Measurements from ENCODE around the gene FOXJ3. TPM values are rescaled to one million over a fixed set of nuclear protein-coding genes. Genes with fewer than 3 reads are reported as not detected.

FOXJ3 gene
- total and polyA plus RNA-seq, 2 of the 8 experiments (the other 6 are each of a cell fraction or from before 2014, with no cell fraction given): 48.6 to 51.9 TPM

DNA sequence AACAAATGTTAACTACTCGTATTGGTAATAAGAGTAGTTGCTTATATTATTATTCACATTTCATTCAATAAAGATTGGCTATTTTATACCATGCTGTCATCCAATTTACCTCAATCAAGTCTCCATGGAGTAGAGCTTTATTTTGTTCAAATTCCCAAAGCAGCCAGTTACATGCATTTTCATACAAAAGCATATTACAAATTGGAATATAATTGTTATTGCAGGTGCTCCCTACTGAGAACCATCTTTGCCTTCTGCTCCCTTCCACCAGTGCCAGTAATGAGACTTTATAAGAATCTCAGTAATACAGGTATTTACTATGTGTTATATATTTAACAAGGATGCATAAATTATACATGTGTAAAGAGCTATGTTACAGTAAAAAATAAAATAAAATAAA, 54.2 kb downstream of the FOXJ3 start:
- H2BK12ac ChIP-seq (ENCODE audit: low read depth, low read length): no peak overlapping the region
- no peak overlapping the region for H3K27ac ChIP-seq (ENCODE audit: low read depth, low read length)
- TF ChIP-seq KDM4A (IDR thresholded peaks at IDR 0.05; ENCODE audit: low read depth, low read length, severe bottlenecking) (no peak), HDAC6 (IDR thresholded peaks at IDR 0.05; ENCODE audit: low read depth, low read length) (no peak)
- H2BK5ac ChIP-seq (ENCODE audit: low read depth, low read length): no peak overlapping the region
- DNase-seq (ENCODE audit: low read depth in 1 of 2, low spot score in 2 of 2) (no peak), FAIRE-seq (no peak)
- H3K4me1 ChIP-seq (replicated peaks in 1 of 4; ENCODE audit: control insufficient read depth in 3 of 4, insufficient read depth in 4 of 4, low read length in 3 of 4): peaks cover 0 to 4% (median under 1%) of the 10 kb centered on the region in 4 experiments; a peak in 4 of 7 replicates
- H3K27me3 ChIP-seq (replicated peaks in 1 of 4; ENCODE audit: control insufficient read depth in 3 of 4, extremely low read depth in 1 of 4, insufficient read depth in 3 of 4, low read length in 3 of 4): no peaks in the 10 kb centered on the region
- no peak overlapping the region for H2BK120ac ChIP-seq (replicated peaks; ENCODE audit: low read depth, low read length)
- no peak overlapping the region for H3K4me3 ChIP-seq (ENCODE audit: extremely low read depth in 1 of 4, insufficient read depth in 2 of 4, low read depth in 3 of 4, low read length in 4 of 4)
- H3K4me2 ChIP-seq (ENCODE audit: insufficient read depth in 1 of 2, low read depth in 2 of 2, low read length in 2 of 2): no peak overlapping the region
- no peak overlapping the region for H2BK15ac ChIP-seq (ENCODE audit: low read length)
- no peak overlapping the region for H4K8ac ChIP-seq (ENCODE audit: extremely low read depth, insufficient read depth, low read length)
- no peak overlapping the region for H3K18ac ChIP-seq (ENCODE audit: extremely low read depth, low read length)
- no peak overlapping the region for H3K23ac ChIP-seq (ENCODE audit: insufficient read length)
- no peak overlapping the region for H4K5ac ChIP-seq (ENCODE audit: insufficient read length, low read depth, low read length)
- H3K14ac ChIP-seq (ENCODE audit: insufficient read length): no peak overlapping the region
- no peaks in the 10 kb centered on the region; the same call in 1 of the 2 replicates for H3K79me1 ChIP-seq (ENCODE audit: low read depth, low read length)
- no peaks in the 10 kb centered on the region for H3K9me3 ChIP-seq (ENCODE audit: insufficient read depth in 2 of 2, low read depth in 1 of 2, low read length in 1 of 2)
- H3K9ac ChIP-seq (replicated peaks in 1 of 4; ENCODE audit: extremely low read depth in 1 of 4, low read depth in 3 of 4, low read length in 3 of 4): no peak overlapping the region
- CTCF ChIA-PET (ENCODE audit: partially characterized antibody): no interaction called here
- no peak overlapping the region for H2AK5ac ChIP-seq (ENCODE audit: low read depth, low read length)
- no peak overlapping the region for H4K91ac ChIP-seq (replicated peaks; ENCODE audit: insufficient read length, low read length)
- WGBS, 2 experiments (ENCODE audit: extremely low coverage in 1 of 2, insufficient coverage in 1 of 2, insufficient read length in 1 of 2, insufficient replicate concordance in 2 of 2, low coverage in 1 of 2, low lambda C conversion rate in 2 of 2, missing lambda C conversion rate in 1 of 2): 88% methylated on average over 1 of the region's 1 CpG; no CpG with 5 or more reads in 1 of the 2 experiments
- H2BK20ac ChIP-seq (ENCODE audit: low read length): no peak overlapping the region
- no peak overlapping the region for H3K4ac ChIP-seq (replicated peaks; ENCODE audit: insufficient read length, low read depth, low read length)
- no peak overlapping the region for H3K56ac ChIP-seq (replicated peaks; ENCODE audit: insufficient read length, low read depth, low read length)
- peaks cover 2 to 6% of the 10 kb centered on the region in 2 experiments for H4K20me1 ChIP-seq (replicated peaks in 1 of 2; ENCODE audit: control insufficient read depth in 1 of 2, insufficient read depth in 2 of 2, low read length in 2 of 2)
- H3K23me2 ChIP-seq (ENCODE audit: low read depth, low read length): no peaks in the 10 kb centered on the region; the same call in 1 of the 2 replicates
- peaks cover 0 to 64% of the 10 kb centered on the region in 2 experiments; a peak in 3 of 4 replicates for H3K79me2 ChIP-seq (ENCODE audit: control insufficient read depth in 1 of 2, insufficient read depth in 2 of 2, low read length in 2 of 2)
- peaks cover 0 to 4% (median 0%) of the 10 kb centered on the region in 4 experiments; a peak in 2 of 8 replicates for H3K36me3 ChIP-seq (ENCODE audit: control insufficient read depth in 2 of 4, insufficient read depth in 4 of 4, low read length in 3 of 4)
- POLR2A ChIA-PET (ENCODE audit: partially characterized antibody): no interaction called here
- no peak overlapping the region for H2AFZ ChIP-seq (ENCODE audit: low read length)

All from H1 (cell line).